Panc1 (cell line): Measurements from ENCODE around the gene RBM47. TPM values are rescaled to one million over a fixed set of nuclear protein-coding genes. Genes with fewer than 3 reads are reported as not detected.
"Not testable (repeated sequence)": the region's sequence is repeated elsewhere in the genome, so short reads cannot be mapped to it uniquely, and the experiment has no call there.

ENCODE experiments used
- ATAC-seq: fragments of 200-7000 bp; cut with Tn5 transposase; 2 replicates; pipeline ENCODE4 v1.9.1; 2020; ENCODE audit warnings: mild to moderate bottlenecking, moderate library complexity
- BruUV-seq: library from RNA; stranded (reverse); fragments of 400-500 nt; replicated peaks from 2 replicates; lab custom pipeline; 2021; lab: Mats Ljungman, UMichigan
- CTCF ChIA-PET: fragments of 300-600 bp; sonication (Branson Sonifier 250); formaldehyde crosslinking; loops from one replicate; lab custom pipeline; 2022; ENCODE audit warnings: antibody characterized with exemption; lab: Charles Lee
- POLR2A ChIA-PET: fragments of 300-600 bp; sonication (Branson Sonifier 250); formaldehyde crosslinking; loops from one replicate; lab custom pipeline; 2022; ENCODE audit warnings: antibody characterized with exemption; lab: Charles Lee
- DNase-seq: peaks from one replicate; pipeline ENCODE4 v3.0.0-alpha.2; 2010; ENCODE audit warnings: low read depth, low spot score
- H3K27ac ChIP-seq: 2 replicates; pipeline ENCODE4 v1.5.1; 2011; ENCODE audit warnings: mild to moderate bottlenecking, low read length, inconsistent platforms
- H3K27me3 ChIP-seq: fragments of 200-500 bp; sonication (Bioruptor generic); 2 replicates; pipeline ENCODE4 v1.6.0; 2014; ENCODE audit warnings: low read length, inconsistent platforms; ENCODE audit not compliant: control insufficient read depth, insufficient read depth
- H3K36me3 ChIP-seq: fragments of 200-500 bp; sonication (Bioruptor generic); 2 replicates; pipeline ENCODE4 v1.5.1; 2014; ENCODE audit warnings: inconsistent platforms, mild to moderate bottlenecking, low read length, moderate library complexity; ENCODE audit not compliant: control insufficient read depth, insufficient read depth
- H3K4me1 ChIP-seq: 2 replicates; pipeline ENCODE4 v1.5.1; 2011; ENCODE audit warnings: inconsistent platforms, mild to moderate bottlenecking, low read length, moderate library complexity; ENCODE audit not compliant: control insufficient read depth, insufficient read depth
- H3K4me3 ChIP-seq, 2 experiments: 2 replicates each; pipeline ENCODE4 v1.5.1; 2011 to 2012; ENCODE audit warnings: low read depth in 2 of 2, low read length in 2 of 2, mild to moderate bottlenecking in 2 of 2, inconsistent platforms in 1 of 2, moderate library complexity in 1 of 2
- H3K9me3 ChIP-seq: fragments of 200-500 bp; sonication (Bioruptor generic); 2 replicates; pipeline ENCODE4 v1.5.1; 2014; ENCODE audit warnings: low read depth, mild to moderate bottlenecking, inconsistent platforms, low read length, moderate library complexity; ENCODE audit not compliant: control insufficient read depth, insufficient read depth
- POLR2AphosphoS5 ChIP-seq: IDR thresholded peaks from 2 replicates; pipeline ENCODE4 v1.6.1; 2012; ENCODE audit warnings: mild to moderate bottlenecking, low read depth, low read length, moderate library complexity
- SIN3A ChIP-seq: IDR thresholded peaks from 2 replicates; pipeline ENCODE4 v1.6.1; 2012; ENCODE audit warnings: low read depth, mild to moderate bottlenecking, low read length, moderate library complexity, borderline replicate concordance; ENCODE audit not compliant: insufficient read depth
- TCF7L2 ChIP-seq: IDR thresholded peaks from 2 replicates; pipeline ENCODE4 v1.6.1; 2011; ENCODE audit warnings: mild to moderate bottlenecking, low read depth, low read length, inconsistent platforms
- in situ Hi-C: cut with HindIII; loops from 2 replicates; pipeline ENCODE4 v1.10.0; 2016; ENCODE audit warnings: low sequenced_read_pairs, low pct_unique_long_range_greater_than_20kb
- intact Hi-C: fragments of 100-400 bp; cut with micrococcal nuclease; formaldehyde crosslinking; loops from one replicate; pipeline ENCODE4 v1.10.0; 2022; ENCODE audit not compliant: unreplicated experiment
- total RNA-seq: library from RNA; stranded (reverse); gene quantifications from one replicate; pipeline ENCODE4 v1.2.1, GENCODE V29; 2021; ENCODE audit not compliant: unreplicated experiment
- TF ChIP-seq, protein P1 (sequence below), 2 experiments: IDR thresholded peaks; 2 replicates each; pipeline ENCODE4 v1.6.1; 2011 to 2012; ENCODE audit warnings: low read depth in 2 of 2, control low read depth in 1 of 2, low read length in 1 of 2, mild to moderate bottlenecking in 1 of 2, moderate library complexity in 1 of 2; ENCODE audit not compliant: insufficient read depth in 1 of 2
- TF ChIP-seq, protein P2 (sequence below): fragments of 450-650 bp; IDR thresholded peaks from 2 replicates; pipeline ENCODE4 v1.5.1; 2017; ENCODE audit warnings: mild to moderate bottlenecking

RBM47 gene
- total RNA-seq, 1 experiment from 2014 or later: 2.0 TPM

DNA sequence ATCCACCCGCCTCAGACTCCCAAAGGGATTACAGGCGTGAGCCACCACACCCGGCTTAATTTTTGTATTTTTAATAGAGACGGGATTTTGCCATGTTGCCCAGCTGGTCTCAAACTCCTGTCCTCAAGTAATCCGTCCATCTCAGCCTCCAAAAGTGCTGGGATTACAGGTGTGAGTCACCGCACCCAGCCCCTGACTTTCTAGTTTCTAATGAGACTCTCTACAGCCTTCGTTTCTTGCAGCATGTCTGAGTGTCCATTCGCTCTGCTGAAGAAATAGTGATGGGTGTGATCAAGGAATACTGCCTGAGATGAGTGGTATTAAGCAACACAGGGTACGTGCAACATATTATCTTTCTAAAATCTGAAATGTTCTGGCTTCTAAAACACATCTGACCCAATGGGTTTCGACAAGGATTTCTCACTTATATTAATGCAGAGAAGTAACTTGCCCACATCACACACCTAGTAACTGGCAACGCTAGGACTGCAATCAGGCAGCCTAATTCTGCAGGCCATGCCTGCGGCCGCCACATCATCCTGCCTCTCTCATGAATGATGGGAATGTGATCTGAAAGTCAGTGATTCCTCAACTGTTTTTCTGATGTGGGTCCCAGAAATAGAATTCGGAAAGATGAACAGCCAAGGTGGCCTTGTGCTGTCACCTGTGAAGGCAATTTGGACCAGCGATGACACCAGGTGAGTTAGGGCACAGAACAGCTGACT lies 74.3 kb downstream of the RBM47 start:
- CTCF ChIA-PET: no interaction called here
- Histone ChIP-seq H3K9me3 (no peaks in the 10 kb centered on the region), H3K4me1 (peaks cover 4% of the 10 kb centered on the region; the same call in 1 of the 2 replicates), H3K27ac (no peak overlapping the region), H3K27me3 (no peaks in the 10 kb centered on the region), H3K4me3 (no peak overlapping the region), H3K36me3 (no peaks in the 10 kb centered on the region)
- intact Hi-C loops (no loop called here), in situ Hi-C loops (no loop called here)
- no peak for ATAC-seq
- POLR2A ChIA-PET: no interaction called here
- TF ChIP-seq, protein P1, sequence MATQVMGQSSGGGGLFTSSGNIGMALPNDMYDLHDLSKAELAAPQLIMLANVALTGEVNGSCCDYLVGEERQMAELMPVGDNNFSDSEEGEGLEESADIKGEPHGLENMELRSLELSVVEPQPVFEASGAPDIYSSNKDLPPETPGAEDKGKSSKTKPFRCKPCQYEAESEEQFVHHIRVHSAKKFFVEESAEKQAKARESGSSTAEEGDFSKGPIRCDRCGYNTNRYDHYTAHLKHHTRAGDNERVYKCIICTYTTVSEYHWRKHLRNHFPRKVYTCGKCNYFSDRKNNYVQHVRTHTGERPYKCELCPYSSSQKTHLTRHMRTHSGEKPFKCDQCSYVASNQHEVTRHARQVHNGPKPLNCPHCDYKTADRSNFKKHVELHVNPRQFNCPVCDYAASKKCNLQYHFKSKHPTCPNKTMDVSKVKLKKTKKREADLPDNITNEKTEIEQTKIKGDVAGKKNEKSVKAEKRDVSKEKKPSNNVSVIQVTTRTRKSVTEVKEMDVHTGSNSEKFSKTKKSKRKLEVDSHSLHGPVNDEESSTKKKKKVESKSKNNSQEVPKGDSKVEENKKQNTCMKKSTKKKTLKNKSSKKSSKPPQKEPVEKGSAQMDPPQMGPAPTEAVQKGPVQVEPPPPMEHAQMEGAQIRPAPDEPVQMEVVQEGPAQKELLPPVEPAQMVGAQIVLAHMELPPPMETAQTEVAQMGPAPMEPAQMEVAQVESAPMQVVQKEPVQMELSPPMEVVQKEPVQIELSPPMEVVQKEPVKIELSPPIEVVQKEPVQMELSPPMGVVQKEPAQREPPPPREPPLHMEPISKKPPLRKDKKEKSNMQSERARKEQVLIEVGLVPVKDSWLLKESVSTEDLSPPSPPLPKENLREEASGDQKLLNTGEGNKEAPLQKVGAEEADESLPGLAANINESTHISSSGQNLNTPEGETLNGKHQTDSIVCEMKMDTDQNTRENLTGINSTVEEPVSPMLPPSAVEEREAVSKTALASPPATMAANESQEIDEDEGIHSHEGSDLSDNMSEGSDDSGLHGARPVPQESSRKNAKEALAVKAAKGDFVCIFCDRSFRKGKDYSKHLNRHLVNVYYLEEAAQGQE (IDR thresholded peaks at IDR 0.05; ENCODE audit: insufficient read depth in 1 of 2, low read depth in 2 of 2, low read length in 1 of 2): no peak
- TF ChIP-seq SIN3A (no peak), TCF7L2 (no peak), POLR2AphosphoS5 (no peak)
- TF ChIP-seq, protein P2, sequence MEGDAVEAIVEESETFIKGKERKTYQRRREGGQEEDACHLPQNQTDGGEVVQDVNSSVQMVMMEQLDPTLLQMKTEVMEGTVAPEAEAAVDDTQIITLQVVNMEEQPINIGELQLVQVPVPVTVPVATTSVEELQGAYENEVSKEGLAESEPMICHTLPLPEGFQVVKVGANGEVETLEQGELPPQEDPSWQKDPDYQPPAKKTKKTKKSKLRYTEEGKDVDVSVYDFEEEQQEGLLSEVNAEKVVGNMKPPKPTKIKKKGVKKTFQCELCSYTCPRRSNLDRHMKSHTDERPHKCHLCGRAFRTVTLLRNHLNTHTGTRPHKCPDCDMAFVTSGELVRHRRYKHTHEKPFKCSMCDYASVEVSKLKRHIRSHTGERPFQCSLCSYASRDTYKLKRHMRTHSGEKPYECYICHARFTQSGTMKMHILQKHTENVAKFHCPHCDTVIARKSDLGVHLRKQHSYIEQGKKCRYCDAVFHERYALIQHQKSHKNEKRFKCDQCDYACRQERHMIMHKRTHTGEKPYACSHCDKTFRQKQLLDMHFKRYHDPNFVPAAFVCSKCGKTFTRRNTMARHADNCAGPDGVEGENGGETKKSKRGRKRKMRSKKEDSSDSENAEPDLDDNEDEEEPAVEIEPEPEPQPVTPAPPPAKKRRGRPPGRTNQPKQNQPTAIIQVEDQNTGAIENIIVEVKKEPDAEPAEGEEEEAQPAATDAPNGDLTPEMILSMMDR: no peak
- no TSS peak for BruUV-seq
- DNase-seq: no peak

DNA sequence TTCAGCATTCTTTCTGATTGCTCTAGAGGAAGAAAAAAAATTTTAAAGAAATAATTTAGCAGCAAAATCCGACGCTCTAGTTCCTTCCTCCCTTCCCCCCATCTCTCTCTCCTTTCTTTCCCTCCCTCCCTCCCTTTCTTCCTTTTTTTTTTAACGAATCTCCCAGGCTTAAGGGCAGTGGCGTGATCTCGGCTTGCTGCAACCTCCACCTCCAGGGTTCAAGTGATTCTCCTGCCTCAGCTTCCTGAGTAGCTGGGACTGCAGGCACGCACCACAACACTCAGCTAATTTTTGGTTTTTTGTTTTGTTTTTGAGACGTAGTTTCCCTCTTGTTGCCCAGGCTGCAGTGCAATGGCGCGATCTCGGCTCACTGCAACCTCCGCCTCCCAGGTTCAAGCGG lies 75.0 kb downstream of the RBM47 start:
- H3K4me1 ChIP-seq, H3K27ac ChIP-seq, H3K4me3 ChIP-seq, intact Hi-C loops, in situ Hi-C loops, H3K36me3 ChIP-seq, CTCF ChIA-PET, ATAC-seq, H3K9me3 ChIP-seq, DNase-seq, BruUV-seq, H3K27me3 ChIP-seq: not testable (repeated sequence)
- POLR2A ChIA-PET: interaction anchor here (0.6 kb wide), 1 partner anchor 395 kb away, joined by 4 read pairs; no protein-coding TSS in a partner anchor

DNA sequence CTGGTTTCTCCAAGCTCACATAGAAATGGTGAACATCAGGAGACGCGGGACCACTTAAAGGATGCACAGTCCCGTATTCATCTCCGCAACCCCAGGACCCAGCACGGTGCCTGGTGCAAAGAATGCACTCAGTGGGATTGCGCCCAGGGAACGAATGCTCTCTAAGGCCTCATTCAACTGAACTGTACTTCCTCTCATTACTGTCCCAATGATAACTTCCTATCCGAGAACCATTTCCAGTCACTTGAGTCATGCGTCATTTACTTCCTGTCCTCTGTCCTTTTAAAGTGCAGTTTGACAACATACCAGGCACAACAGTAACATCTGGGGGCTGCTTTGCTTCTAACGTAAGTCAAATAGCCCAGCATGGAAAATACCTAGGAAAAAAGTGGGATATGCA lies 75.7 kb downstream of the RBM47 start:
- DNase-seq: no peak
- H3K9me3 ChIP-seq: no peaks in the 10 kb centered on the region
- no peak for TF ChIP-seq SIN3A
- TF ChIP-seq, protein P2: no peak
- TF ChIP-seq, protein P1 (IDR thresholded peaks at IDR 0.05; ENCODE audit: insufficient read depth in 1 of 2, low read depth in 2 of 2, low read length in 1 of 2): no peak
- TF ChIP-seq TCF7L2: no peak
- TF ChIP-seq POLR2AphosphoS5: no peak
- no peaks in the 10 kb centered on the region for H3K36me3 ChIP-seq
- ChIA-PET CTCF (no interaction called here), POLR2A (interaction anchor here (0.6 kb wide), 1 partner anchor 394 kb away, joined by 4 read pairs; no protein-coding TSS in a partner anchor)
- intact Hi-C loops (no loop called here), in situ Hi-C loops (no loop called here)
- no peak for ATAC-seq
- BruUV-seq: no TSS peak
- peaks cover 4% of the 10 kb centered on the region; the same call in 1 of the 2 replicates for H3K4me1 ChIP-seq
- H3K4me3 ChIP-seq: no peak overlapping the region
- no peak overlapping the region for H3K27ac ChIP-seq
- no peaks in the 10 kb centered on the region for H3K27me3 ChIP-seq
